ENCODE measurements around the gene XBP1.

GRCh38 chr22:28772633-28773460, 27.5 kb downstream of the XBP1 start, which contains the start of gene CCDC117:
- no peak; the same call in 1 of the 2 replicates for TF ChIP-seq CTCF (IDR thresholded peaks at IDR 0.05; ENCODE audit: low read length)
- no peak for TF ChIP-seq EZH2 (IDR thresholded peaks at IDR 0.05; ENCODE audit: borderline replicate concordance, low read length)

All from OCI-LY1 (cell line).